HG02623 (cell line): ENCODE data around the gene RPA3.

Experiments used
- ATAC-seq: cut with Tn5 transposase; IDR thresholded peaks from one replicate; pipeline ENCODE4 v1.9.1; 2021; ENCODE audit warnings: moderate library complexity; ENCODE audit not compliant: unreplicated experiment

RPA3 gene

DNA sequence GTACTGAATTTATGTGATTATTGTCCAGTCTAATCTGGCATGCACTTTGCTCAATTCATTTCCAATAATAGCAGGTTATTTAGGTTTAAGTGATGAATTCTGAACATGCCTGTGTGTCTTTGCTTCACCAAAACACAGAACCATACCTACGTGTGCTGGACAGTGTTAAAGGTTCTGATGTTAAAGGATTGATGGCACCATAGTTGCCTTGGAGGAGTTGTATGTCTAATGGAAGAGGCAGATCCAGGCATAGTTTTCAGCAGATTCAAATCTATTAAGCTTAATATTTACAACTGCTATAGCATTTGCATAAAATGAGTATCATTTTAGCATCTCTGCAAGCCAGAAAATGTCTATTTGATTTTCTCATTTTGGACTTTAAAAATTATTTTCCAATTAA, 105.9 kb downstream of the RPA3 start:
- no peak for ATAC-seq

DNA sequence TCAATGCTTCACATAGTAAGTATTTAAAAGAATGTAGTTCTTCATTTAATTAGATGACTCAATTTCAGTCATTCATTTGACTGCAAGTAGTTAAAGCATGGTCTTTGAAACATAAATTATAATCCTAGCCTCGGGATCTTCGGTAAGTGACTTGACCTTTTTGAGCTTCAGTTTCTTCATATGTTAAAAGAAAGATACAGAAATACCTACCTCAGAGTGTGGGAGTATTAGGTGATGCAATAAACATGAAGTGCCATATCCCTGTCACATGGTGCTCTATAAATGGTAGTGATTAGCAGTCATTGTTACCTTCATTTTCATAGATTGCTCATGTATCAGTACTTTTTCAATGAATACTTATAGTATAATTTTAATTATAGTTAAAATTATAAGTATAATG, 109.1 kb downstream of the RPA3 start:
- ATAC-seq = no peak

DNA sequence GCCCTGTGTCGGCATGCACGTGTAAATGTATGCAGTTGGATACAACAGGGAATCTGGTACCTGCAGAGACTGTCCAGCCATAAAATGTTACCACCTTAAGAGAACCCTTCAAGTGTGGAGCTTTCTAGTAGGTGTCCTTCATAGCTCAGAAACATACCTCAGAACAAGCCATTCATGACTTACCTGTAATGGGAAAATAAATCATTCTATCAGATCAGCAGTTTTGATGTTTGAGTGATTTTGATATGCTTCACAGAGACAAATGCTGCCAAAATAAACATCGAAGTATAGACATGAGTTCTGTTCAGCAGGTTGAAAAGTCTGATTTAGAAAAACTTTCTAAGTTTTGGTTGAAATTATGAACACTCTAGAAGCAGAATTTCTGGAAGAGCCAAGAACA, 111.4 kb downstream of the RPA3 start:
- no peak for ATAC-seq

DNA sequence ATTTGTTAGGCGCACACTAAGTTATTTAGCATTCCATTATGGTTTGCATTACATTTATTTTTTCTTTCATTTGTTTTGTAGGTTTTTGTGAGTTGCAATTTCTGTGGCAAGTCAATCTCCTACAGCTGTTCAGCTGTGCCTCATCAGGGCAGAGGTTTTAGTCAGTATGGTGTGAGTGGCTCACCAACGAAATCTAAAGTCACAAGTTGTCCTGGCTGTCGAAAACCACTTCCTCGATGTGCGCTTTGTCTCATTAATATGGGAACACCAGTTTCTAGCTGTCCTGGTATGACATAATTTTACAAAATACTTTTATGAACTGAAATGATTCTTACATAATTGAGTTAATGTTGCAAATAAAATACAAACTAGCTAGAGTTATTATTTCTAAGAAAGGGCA, 122.2 kb downstream of the RPA3 start:
- ATAC-seq = no peak

DNA sequence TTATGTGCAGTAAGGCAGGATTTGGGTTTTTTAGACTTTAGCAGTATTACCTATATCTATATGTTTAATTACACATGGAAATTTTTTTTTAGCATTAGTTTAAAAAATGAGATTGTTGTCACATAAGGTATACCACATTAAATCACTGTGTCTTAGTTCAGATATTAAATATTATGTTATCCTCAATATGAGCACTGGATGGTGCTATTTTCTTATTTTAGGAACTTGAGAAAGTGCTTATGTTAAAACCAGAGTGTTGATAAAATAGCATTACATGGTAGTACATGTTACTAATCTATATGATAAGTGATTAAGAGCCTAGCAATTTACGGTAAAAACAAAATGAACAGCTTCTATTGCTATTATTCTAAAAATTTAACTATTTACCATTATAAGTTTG, 123.0 kb downstream of the RPA3 start:
- ATAC-seq = no peak
